A549 treated with dexamethasone at 1 μM for 4 hours (cell line): Measurements from ENCODE around the gene C19orf67. TPM values are rescaled to one million over a fixed set of nuclear protein-coding genes. Genes with fewer than 3 reads are reported as not detected.

Experiments used
- total RNA-seq: library from RNA; stranded (reverse); fragments of 200-300 nt; extraction: Qiagen RNA extraction; gene quantifications from 5 replicates; pipeline ENCODE4 v1.2.3, GENCODE V29; 2022

C19orf67 gene
- not detected in 5 replicates for total RNA-seq

GRCh38 chr19:14085309-14085995 lies at the start of gene C19orf67:
C19orf67 (minus strand) TSS chr19:14085783; CDS start chr19:14085627, 156 bp downstream.

GRCh38 chr19:14117668-14118164 lies 32.1 kb upstream of the C19orf67 start, which contains the start of gene PRKACA:
PRKACA (minus strand) TSS chr19:14117762; CDS start chr19:14117547, 215 bp downstream.

GRCh38 chr19:14090509-14091080 lies 5.0 kb upstream of the C19orf67 start, which contains the start of gene SAMD1:
SAMD1 (minus strand) TSS chr19:14090751.

GRCh38 chr19:14072535-14073260 lies 12.9 kb downstream of the C19orf67 start, which contains the start of gene MISP3:
MISP3 (plus strand) TSS chr19:14072786; CDS start chr19:14073310, 524 bp downstream.

GRCh38 chr19:14061751-14062557 lies 23.6 kb downstream of the C19orf67 start, which contains the start of gene PALM3:
PALM3 (minus strand) TSS chr19:14062076; CDS start chr19:14061980, 96 bp downstream.

GRCh38 chr19:14031719-14032480 lies 53.7 kb downstream of the C19orf67 start, which contains the start of gene IL27RA:
IL27RA (plus strand) TSS chr19:14031762; CDS start chr19:14031873, 111 bp downstream.

Other genes with a start within 250 kb of the C19orf67 start
- 1.3 to 3.4 TPM (median 2.5 TPM) in 5 replicates for gene NANOS3, start 208.6 kb downstream of the C19orf67 start, total RNA-seq
- gene BRME1, start 179.7 kb downstream of the C19orf67 start, total RNA-seq: 0.51 to 0.96 TPM (median 0.64 TPM) in 5 replicates
- gene CC2D1A, start 179.6 kb downstream of the C19orf67 start, total RNA-seq: 6.3 to 10.5 TPM (median 10.4 TPM) in 5 replicates
- gene PODNL1, start 147.4 kb downstream of the C19orf67 start, total RNA-seq: 1.2 to 1.5 TPM (median 1.2 TPM) in 5 replicates
- gene DCAF15, start 133.3 kb downstream of the C19orf67 start, total RNA-seq: 16.7 to 20.8 TPM (median 19.9 TPM) in 5 replicates
- 2.1 to 5.1 TPM (median 5.1 TPM) in 5 replicates for gene RFX1, start 79.5 kb downstream of the C19orf67 start, total RNA-seq
- gene RLN3, start 57.6 kb downstream of the C19orf67 start, total RNA-seq: not detected in 5 replicates
- gene IL27RA, start 54.0 kb downstream of the C19orf67 start, total RNA-seq: 7.0 to 10.6 TPM (median 8.7 TPM) in 5 replicates
- 1.5 to 2.1 TPM (median 1.9 TPM) in 5 replicates for gene PALM3, start 23.7 kb downstream of the C19orf67 start, total RNA-seq
- 2.0 to 4.6 TPM (median 3.6 TPM) in 5 replicates for gene MISP3, start 13.0 kb downstream of the C19orf67 start, total RNA-seq
- 26.8 to 44.2 TPM (median 40.6 TPM) in 5 replicates for gene SAMD1, start 5.0 kb upstream of the C19orf67 start, total RNA-seq
- 33.2 to 40.2 TPM (median 37.5 TPM) in 5 replicates for gene PRKACA, start 32.0 kb upstream of the C19orf67 start, total RNA-seq
- gene ASF1B, start 50.8 kb upstream of the C19orf67 start, total RNA-seq: 25.2 to 28.6 TPM (median 28.1 TPM) in 5 replicates
- gene ADGRL1, start 120.4 kb upstream of the C19orf67 start, total RNA-seq: 5.3 to 10.0 TPM (median 8.7 TPM) in 5 replicates